Tibial artery (tissue), 4 donors: ENCODE data around the gene RPA1.

Experiments used
- DNase-seq, 2 donors: peaks; one replicate each; pipeline ENCODE4 v3.0.0-alpha.2; 2019
- H3K27ac ChIP-seq, 2 donors: fragments of 200-600 bp; sonication (generic) in 1 of 2; 1 replicate in 1 of 2; 2 replicates in 1 of 2; pipeline ENCODE4 v1.5.1; 2018 to 2019; ENCODE audit warnings: mild to moderate bottlenecking in 1 of 2
- H3K27me3 ChIP-seq, 2 donors: fragments of 200-600 bp; sonication (generic) in 1 of 2; one replicate each; pipeline versions ENCODE4 v1.5.1 to v1.6.0; 2016 to 2019
- H3K36me3 ChIP-seq, 3 donors: fragments of 200-600 bp; sonication (generic) in 2 of 3; one replicate each; pipeline ENCODE4 v1.5.1; 2016 to 2019; ENCODE audit warnings: mild to moderate bottlenecking in 2 of 3
- H3K4me1 ChIP-seq, 4 donors: fragments of 200-600 bp; sonication (generic) in 2 of 4; 1 replicate in 3 of 4; 2 replicates in 1 of 4; pipeline ENCODE4 v1.5.1; 2016 to 2019
- H3K4me3 ChIP-seq, 2 donors: fragments of 200-600 bp; sonication (generic) in 1 of 2; 1 replicate in 1 of 2; 2 replicates in 1 of 2; pipeline ENCODE4 v1.5.1; 2018 to 2019; ENCODE audit warnings: mild to moderate bottlenecking in 2 of 2
- H3K9me3 ChIP-seq, 3 donors: fragments of 200-600 bp; sonication (generic) in 1 of 3; one replicate each; pipeline ENCODE4 v1.5.1; 2016 to 2019
- CTCF ChIP-seq, 2 experiments: fragments of 200-600 bp in 1 of 2; fragments of 450-650 bp in 1 of 2; IDR thresholded peaks; one replicate each; pipeline ENCODE4 v1.5.1; 2017 to 2019; ENCODE audit warnings: antibody characterized with exemption in 2 of 2, mild to moderate bottlenecking in 1 of 2, moderate library complexity in 1 of 2
- intact Hi-C: fragments of 100-400 bp; cut with DNase I; formaldehyde crosslinking; loops from one replicate; pipeline ENCODE4 v1.15.0; 2023; ENCODE audit warnings: low total_unique reads

The RPA1 gene

DNA sequence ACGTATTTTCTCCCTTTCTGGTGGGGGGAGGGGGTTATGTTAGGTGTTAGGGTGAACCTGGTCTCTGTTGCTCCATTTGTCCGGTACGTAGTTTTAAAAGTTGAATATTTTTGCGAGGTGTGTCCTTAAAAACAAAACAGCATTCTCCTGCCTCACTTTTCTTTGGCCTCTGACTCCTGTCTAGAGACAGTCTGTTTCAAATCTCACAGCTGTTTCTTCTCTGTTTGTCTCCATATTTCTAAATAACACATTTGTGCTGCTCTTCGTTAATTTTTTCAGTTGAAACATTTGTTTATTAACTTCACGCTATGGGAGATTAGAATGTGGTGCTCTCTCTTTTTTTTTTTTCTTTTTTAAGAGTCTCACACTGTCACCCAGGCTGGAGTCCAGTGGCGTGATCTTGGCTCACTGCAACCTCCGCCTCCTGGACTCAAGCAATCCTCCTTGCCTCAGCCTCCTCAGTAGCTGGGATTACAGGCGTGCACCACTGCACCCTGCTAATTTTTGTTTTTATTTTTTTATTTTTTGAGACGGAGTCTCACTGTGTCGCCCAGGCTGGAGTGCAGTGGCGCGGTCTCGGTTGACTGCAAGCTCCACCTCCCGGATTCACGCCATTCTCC, 31.7 kb downstream of the RPA1 start:
- no peak for DNase-seq
- no peaks in the 10 kb centered on the region for H3K9me3 ChIP-seq
- intact Hi-C loops, result loop anchor here (10.0 kb wide), 1 partner anchor 287 kb away; no protein-coding TSS in a partner anchor
- no peak for TF ChIP-seq CTCF (IDR thresholded peaks at IDR 0.05)
- peaks cover 17 to 34% (median 18%) of the 10 kb centered on the region in 3 donors for H3K36me3 ChIP-seq
- no peaks in the 10 kb centered on the region for H3K4me1 ChIP-seq
- no peaks in the 10 kb centered on the region for H3K27me3 ChIP-seq
- H3K4me3 ChIP-seq, result no peak overlapping the region
- H3K27ac ChIP-seq, result no peak overlapping the region

DNA sequence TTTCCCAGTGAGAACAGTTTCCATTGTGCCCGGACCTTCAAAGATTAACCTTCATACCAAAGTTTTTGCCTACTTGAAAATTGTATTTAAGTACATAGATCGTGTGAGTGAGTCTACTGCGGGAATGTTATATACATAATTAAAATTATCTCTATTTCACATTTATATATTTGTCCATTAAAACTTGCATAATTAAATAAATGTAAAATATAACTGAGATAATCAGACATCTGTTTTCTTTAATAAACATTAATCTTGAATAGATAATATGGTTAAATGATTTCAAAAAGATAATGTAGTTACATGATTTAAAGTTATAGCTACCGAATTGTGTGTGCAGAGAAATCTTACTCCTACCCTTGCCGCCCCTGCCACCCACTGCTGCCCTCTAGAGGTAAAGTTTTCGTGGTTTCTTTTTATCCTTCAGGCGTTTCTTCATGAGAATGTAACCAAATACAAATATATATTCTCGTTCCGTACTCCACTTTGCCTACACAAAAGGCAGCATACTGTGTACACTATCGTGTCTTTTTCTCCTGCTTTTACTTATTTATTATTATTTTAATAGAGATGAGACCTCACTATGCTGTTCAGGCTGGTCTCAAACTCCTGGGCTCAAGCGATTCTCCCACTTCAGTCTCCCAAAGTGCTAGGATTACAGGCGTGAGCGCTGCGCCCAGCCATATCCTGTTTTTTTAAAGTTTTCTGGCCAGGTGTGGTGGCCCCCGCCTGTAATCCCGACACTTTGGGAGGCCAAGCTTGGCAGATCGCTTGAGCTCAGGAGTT, 35.6 kb downstream of the RPA1 start:
- Histone ChIP-seq H3K4me3 (no peak overlapping the region), H3K27me3 (no peaks in the 10 kb centered on the region), H3K27ac (no peak overlapping the region), H3K36me3 (peaks cover 3 to 36% (median 7%) of the 10 kb centered on the region in 3 donors), H3K4me1 (no peaks in the 10 kb centered on the region), H3K9me3 (no peaks in the 10 kb centered on the region)
- intact Hi-C loops, result loop anchor here (5.0 to 10.0 kb wide), 3 partner anchors 148 to 291 kb away; no protein-coding TSS in a partner anchor
- DNase-seq, result no peak
- peak; percentile 41 to 63 for TF ChIP-seq CTCF (IDR thresholded peaks at IDR 0.05)

- H3K4me3 ChIP-seq, result no peak overlapping the region
- intact Hi-C loops, result loop anchor here (5.0 to 10.0 kb wide), 3 partner anchors 150 to 293 kb away; no protein-coding TSS in a partner anchor
- no peak overlapping the region for H3K27ac ChIP-seq
- no peaks in the 10 kb centered on the region for H3K4me1 ChIP-seq
- H3K27me3 ChIP-seq, result no peaks in the 10 kb centered on the region
- H3K9me3 ChIP-seq, result no peaks in the 10 kb centered on the region
- H3K36me3 ChIP-seq, result peaks cover under 1 to 42% (median 6%) of the 10 kb centered on the region in 3 donors
- TF ChIP-seq CTCF (IDR thresholded peaks at IDR 0.05), result no peak
- DNase-seq, result no peak
Measured at GRCh38 chr17:1867307-1867706, 37.5 kb downstream of the RPA1 start.

GRCh38 chr17:1868090-1868489, 38.3 kb downstream of the RPA1 start:
- no peaks in the 10 kb centered on the region for H3K27me3 ChIP-seq
- TF ChIP-seq CTCF (IDR thresholded peaks at IDR 0.05), result no peak
- intact Hi-C loops, result loop anchor here (5.0 to 10.0 kb wide), 3 partner anchors 151 to 293 kb away; no protein-coding TSS in a partner anchor
- no peak overlapping the region for H3K27ac ChIP-seq
- H3K9me3 ChIP-seq, result no peaks in the 10 kb centered on the region
- H3K36me3 ChIP-seq, result peaks cover 7 to 50% (median 7%) of the 10 kb centered on the region in 3 donors
- no peak overlapping the region for H3K4me3 ChIP-seq
- H3K4me1 ChIP-seq, result no peaks in the 10 kb centered on the region
- no peak for DNase-seq

- no peaks in the 10 kb centered on the region for H3K27me3 ChIP-seq
- intact Hi-C loops, result no loop called here
- TF ChIP-seq CTCF (IDR thresholded peaks at IDR 0.05), result no peak
- H3K36me3 ChIP-seq, result peaks cover 19 to 74% (median 21%) of the 10 kb centered on the region in 3 donors
- H3K4me3 ChIP-seq, result no peak overlapping the region
- DNase-seq, result no peak
- no peak overlapping the region for H3K27ac ChIP-seq
- no peaks in the 10 kb centered on the region for H3K4me1 ChIP-seq
- no peaks in the 10 kb centered on the region for H3K9me3 ChIP-seq
Measured at GRCh38 chr17:1870592-1870991, 40.8 kb downstream of the RPA1 start.
